SH-SY5Y (cell line): ENCODE measurements around the gene SERP2.

ENCODE experiments used
- GATA2 ChIP-seq: IDR thresholded peaks from 2 replicates; pipeline ENCODE4 v1.6.1; 2011; ENCODE audit warnings: mild to moderate bottlenecking, low read depth, low read length
- GATA3 ChIP-seq: IDR thresholded peaks from 2 replicates; pipeline ENCODE4 v1.6.1; 2011; ENCODE audit warnings: low read depth, mild to moderate bottlenecking, low read length, moderate library complexity

DNA sequence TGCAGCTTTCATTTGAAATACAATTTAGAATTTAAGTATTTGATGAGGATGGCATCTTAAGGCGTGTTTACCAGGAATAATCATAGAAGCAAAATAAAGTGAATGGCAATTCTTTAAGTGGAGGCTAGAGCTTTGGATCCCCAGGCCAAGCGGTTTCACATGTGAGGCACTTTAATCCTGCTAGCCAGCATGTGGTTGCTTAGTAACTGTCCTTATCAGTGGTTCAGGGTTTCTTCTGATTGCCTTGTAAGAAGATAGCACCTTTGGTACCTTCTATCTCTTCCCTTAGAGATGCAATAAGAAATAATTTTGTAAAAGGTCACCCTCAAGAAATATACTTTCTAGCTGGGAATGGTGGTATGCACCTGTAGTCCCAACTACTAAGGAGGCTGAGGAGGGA is 38.9 kb upstream of the SERP2 start:
- TF ChIP-seq GATA2 (no peak), GATA3 (no peak)
